Ovary (tissue), 9 donors: ENCODE results near the gene DCUN1D1. TPM values are rescaled to one million over a fixed set of nuclear protein-coding genes. Genes with fewer than 3 reads are reported as not detected.
A peak's percentile ranks its signal among the peaks of the same experiment; 100 is the strongest.

ENCODE experiments used
- DNase-seq, 5 donors: peaks; one replicate each; pipeline ENCODE4 v3.0.0-alpha.2; 2019 to 2020
- H3K27ac ChIP-seq, 2 donors: fragments of 200-600 bp; one replicate each; pipeline versions ENCODE4 v1.5.1 to v1.8.0; 2019 to 2022
- H3K27me3 ChIP-seq: fragments of 200-600 bp; one replicate; pipeline ENCODE4 v1.8.0; 2022
- H3K36me3 ChIP-seq: fragments of 200-600 bp; sonication (generic); one replicate; pipeline ENCODE4 v1.5.1; 2019
- H3K4me1 ChIP-seq: one replicate; pipeline ENCODE4 v1.8.1; 2013; ENCODE audit warnings: mild to moderate bottlenecking, moderate library complexity; ENCODE audit not compliant: insufficient read depth
- H3K4me3 ChIP-seq: fragments of 200-600 bp; sonication (generic); one replicate; pipeline ENCODE4 v1.5.1; 2017
- H3K9me3 ChIP-seq, 2 donors: fragments of 200-600 bp in 1 of 2; sonication (generic) in 1 of 2; one replicate each; pipeline versions ENCODE4 v1.5.1 to v1.8.1; 2013 to 2019; ENCODE audit warnings: mild to moderate bottlenecking in 1 of 2, moderate library complexity in 1 of 2
- CTCF ChIP-seq, 3 donors: fragments of 450-650 bp in 2 of 3; fragments of 200-600 bp in 1 of 3; IDR thresholded peaks; one replicate each; pipeline versions ENCODE4 v1.5.1 to v1.8.0; 2016 to 2022; ENCODE audit warnings: antibody characterized with exemption in 3 of 3, mild to moderate bottlenecking in 1 of 3
- EP300 ChIP-seq: sonication (generic); formaldehyde crosslinking; IDR thresholded peaks from one replicate; pipeline ENCODE4 v1.6.1; 2017; ENCODE audit warnings: antibody characterized with exemption
- POLR2A ChIP-seq: fragments of 450-650 bp; IDR thresholded peaks from one replicate; pipeline ENCODE4 v1.6.1; 2017; ENCODE audit warnings: antibody characterized with exemption, mild to moderate bottlenecking, moderate library complexity
- WGBS, 3 donors: extraction: QIAGEN DNeasy Blood & Tissue Kit in 1 of 3; methylation state at CpG; one replicate each; pipeline versions ENCODE4 v1.1.5 to v1.1.7; 2013 to 2017; 5-methylcytosine and 5-hydroxymethylcytosine counted together
- intact Hi-C, 4 donors: fragments of 100-400 bp; cut with DNase I; formaldehyde crosslinking; loops; one replicate each; pipeline versions ENCODE4 v1.11.0 to v1.15.1; 2022 to 2023
- polyA plus RNA-seq, 2 donors: library from polyadenylated mRNA; stranded (reverse); fragments of 200-250 nt in 1 of 2; fragments of 350-450 nt in 1 of 2; fragmentation: Illumina TruSeq in 1 of 2; extraction: RNeasy Lipid Tissue Mini Kit (QIAGEN cat#74804) in 1 of 2; gene quantifications; one replicate each; pipeline ENCODE4 v1.2.3, GENCODE V29; 2013 to 2014
- total RNA-seq, 7 donors: library from RNA; depleted of rRNA in 2 of 7; stranded (reverse); fragments of >200 nt in 2 of 7; fragmentation: NEBNext Ultra II Directional in 3 of 7; extraction: Animal tissue kit (Norgen Biotek cat#: 25700) in 3 of 7; gene quantifications; one replicate each; pipeline versions ENCODE4 v1.1.0 to v1.2.4, GENCODE V29; 2016 to 2023
- donor health status: DM: no; HTN: no; CAD: no; lungs with moderate emphysema.
- donor health status: DM: no; HTN: no; CAD: no.
- donor health status: Bipolar disorder and iron deficiency.
- donor health status: DM: yes; HTN: yes; CAD: no.
- donor health status: DM: no; HTN: no; CAD: no.
- donor health status: DM: yes; HTN: yes; CAD: no.

The DCUN1D1 gene
- total and polyA plus RNA-seq, 9 donors: 7.7 to 42.7 (median 40.2) TPM

GRCh38 chr3:182965861-182966366, 14.4 kb downstream of the DCUN1D1 start:
- 85 to 90% (median 87%) methylated on average over 9 of the region's 9 CpGs for WGBS, 3 donors
- H3K9me3 ChIP-seq: no peaks in the 10 kb centered on the region
- peaks cover 4% of the 10 kb centered on the region for H3K4me1 ChIP-seq
- no peak for DNase-seq
- no peak overlapping the region for H3K27ac ChIP-seq
- H3K4me3 ChIP-seq: no peak overlapping the region
- intact Hi-C loops: no loop called here
- H3K36me3 ChIP-seq: no peaks in the 10 kb centered on the region
- no peak for TF ChIP-seq POLR2A
- no peak for TF ChIP-seq EP300
- no peak for TF ChIP-seq CTCF (IDR thresholded peaks at IDR 0.05)
- no peaks in the 10 kb centered on the region for H3K27me3 ChIP-seq

GRCh38 chr3:182964179-182964578, 16.2 kb downstream of the DCUN1D1 start:
- no peak overlapping the region for H3K4me3 ChIP-seq
- no peaks in the 10 kb centered on the region for H3K9me3 ChIP-seq
- 62 to 78% (median 68%) methylated on average over 1 of the region's 1 CpG for WGBS, 3 donors
- H3K27ac ChIP-seq: no peak overlapping the region
- no peaks in the 10 kb centered on the region for H3K27me3 ChIP-seq
- intact Hi-C loops: no loop called here
- peaks cover 4% of the 10 kb centered on the region for H3K4me1 ChIP-seq
- DNase-seq: no peak
- TF ChIP-seq POLR2A (no peak), CTCF (IDR thresholded peaks at IDR 0.05) (no peak), EP300 (no peak)
- H3K36me3 ChIP-seq: no peaks in the 10 kb centered on the region

GRCh38 chr3:182962166-182962565, 18.2 kb downstream of the DCUN1D1 start:
- Histone ChIP-seq H3K4me3 (no peak overlapping the region), H3K9me3 (no peaks in the 10 kb centered on the region)
- peak in 3 of 5 donors; percentile 36 to 53 (median 42) for DNase-seq

GRCh38 chr3:182959474-182960350, 20.6 kb downstream of the DCUN1D1 start:
- Histone ChIP-seq H3K36me3 (no peaks in the 10 kb centered on the region), H3K4me3 (no peak overlapping the region), H3K4me1 (peaks cover 2% of the 10 kb centered on the region), H3K9me3 (no peaks in the 10 kb centered on the region), H3K27me3 (no peaks in the 10 kb centered on the region), H3K27ac (no peak overlapping the region)
- no peak for DNase-seq
- TF ChIP-seq EP300: no peak
- TF ChIP-seq CTCF (IDR thresholded peaks at IDR 0.05): no peak
- TF ChIP-seq POLR2A: no peak
- intact Hi-C loops: no loop called here
- 64 to 76% (median 65%) methylated on average over 4 of the region's 4 CpGs for WGBS, 3 donors

More at GRCh38 chr3:182962166-182962565, 18.2 kb downstream of the DCUN1D1 start:
- H3K27ac ChIP-seq: no peak overlapping the region
- intact Hi-C loops: no loop called here
- H3K36me3 ChIP-seq: no peaks in the 10 kb centered on the region
- peaks cover 4% of the 10 kb centered on the region for H3K4me1 ChIP-seq
- H3K27me3 ChIP-seq: no peaks in the 10 kb centered on the region
- TF ChIP-seq POLR2A (no peak), CTCF (IDR thresholded peaks at IDR 0.05) (no peak), EP300 (no peak)
